A549 treated with ZK216348 at 1 μM for 4 hours (cell line): ENCODE measurements around the gene C19orf33. TPM values are rescaled to one million over a fixed set of nuclear protein-coding genes. Genes with fewer than 3 reads are reported as not detected.

Experiments used
- total RNA-seq: library from RNA; stranded (reverse); fragments of 200-300 nt; extraction: Qiagen RNA extraction; gene quantifications from 5 replicates; pipeline ENCODE4 v1.2.3, GENCODE V29; 2022; ENCODE audit warnings: low read depth

The C19orf33 gene
- total RNA-seq: 493 to 766 TPM (median 736 TPM) in 5 replicates

GRCh38 chr19:38303517-38304351, at the start of gene C19orf33:
C19orf33 (plus strand) TSS chr19:38304251; CDS start chr19:38304262, 11 bp downstream.

GRCh38 chr19:38264486-38265212, 39.4 kb upstream of the C19orf33 start, which contains the start of gene SPINT2:
SPINT2 (plus strand) TSS chr19:38264573; CDS start chr19:38264893, 320 bp downstream.

GRCh38 chr19:38315657-38316476, 11.8 kb downstream of the C19orf33 start, which contains the start of gene YIF1B:
YIF1B (minus strand) TSS chr19:38315947; CDS start chr19:38315917, 30 bp downstream.

GRCh38 chr19:38319421-38320258, 15.6 kb downstream of the C19orf33 start, which contains the start of gene KCNK6:
KCNK6 (plus strand) TSS chr19:38319845; CDS start chr19:38319951, 106 bp downstream.

Other genes starting within 250 kb of the C19orf33 start
- gene DPF1, start 80.0 kb upstream of the C19orf33 start, total RNA-seq: 3.6 to 5.8 TPM (median 4.8 TPM) in 5 replicates
- 61.1 to 125 TPM (median 113 TPM) in 5 replicates for gene PPP1R14A, start 47.9 kb upstream of the C19orf33 start, total RNA-seq
- 246 to 361 TPM (median 324 TPM) in 5 replicates for gene SPINT2, start 39.7 kb upstream of the C19orf33 start, total RNA-seq
- gene YIF1B, start 11.7 kb downstream of the C19orf33 start, total RNA-seq: 72.7 to 140 TPM (median 127 TPM) in 5 replicates
- 3.6 to 6.3 TPM (median 4.6 TPM) in 5 replicates for gene KCNK6, start 15.6 kb downstream of the C19orf33 start, total RNA-seq
- 0.77 to 2.6 TPM (median 1.8 TPM) in 5 replicates for gene CATSPERG, start 31.6 kb downstream of the C19orf33 start, total RNA-seq
- gene PSMD8, start 70.3 kb downstream of the C19orf33 start, total RNA-seq: 458 to 529 TPM (median 473 TPM) in 5 replicates
- 0.13 to 0.83 TPM (median 0.40 TPM) in 5 replicates for gene GGN, start 83.8 kb downstream of the C19orf33 start, total RNA-seq
- 1.4 to 3.5 TPM (median 2.5 TPM) in 5 replicates for gene SPRED3, start 84.4 kb downstream of the C19orf33 start, total RNA-seq
- 13.0 to 29.0 TPM (median 26.1 TPM) in 5 replicates for gene FAM98C, start 98.8 kb downstream of the C19orf33 start, total RNA-seq
- 0.06 to 0.45 TPM in 2 of 5 replicates, not detected in the others for gene RASGRP4, start 122.0 kb downstream of the C19orf33 start, total RNA-seq
- 3.0 to 7.3 TPM (median 5.6 TPM) in 5 replicates for gene RYR1, start 129.4 kb downstream of the C19orf33 start, total RNA-seq